Measurements from ENCODE around the gene HPDL. TPM values are rescaled to one million over a fixed set of nuclear protein-coding genes. Genes with fewer than 3 reads are reported as not detected.

HPDL gene
- total and polyA plus RNA-seq, 2 of the 4 experiments (the other 2 are of a cell fraction), result 0.54 to 1.1 TPM

- BruUV-seq (replicated peaks), result no TSS peak
These were observed 5.6 kb downstream of the HPDL start for GRCh38 chr1:45332346-45332720.

More at GRCh38 chr1:45332346-45332720, 5.6 kb downstream of the HPDL start:
- H3K27me3 ChIP-seq (ENCODE audit: control insufficient read depth, insufficient read depth, low read length), result no peaks in the 10 kb centered on the region
- H2AK5ac ChIP-seq (ENCODE audit: low read depth, low read length), result no peak overlapping the region
- H3K79me1 ChIP-seq (ENCODE audit: low read depth in 1 of 2, low read length in 2 of 2), result peaks cover 0 to 3% of the 10 kb centered on the region in 2 experiments; a peak in 1 of 4 replicates
- H3K27ac ChIP-seq (ENCODE audit: insufficient read depth, low read length), result no peak overlapping the region
- no peak overlapping the region for H3K9ac ChIP-seq (ENCODE audit: low read depth, low read length)
- H2AFZ ChIP-seq (replicated peaks; ENCODE audit: low read length, poor library complexity), result no peak overlapping the region
- H2AK9ac ChIP-seq (replicated peaks; ENCODE audit: low read depth, low read length, poor library complexity), result no peak overlapping the region
- CTCF ChIA-PET, result no interaction called here
- ATAC-seq (ENCODE audit: low read depth) (no peak), DNase-seq (no peak)
- intact Hi-C loops (cut with micrococcal nuclease) (no loop called here), in situ Hi-C loops (cut with MboI; ENCODE audit: low sequenced_read_pairs) (no loop called here), dilution Hi-C loops (cut with HindIII; ENCODE audit: low sequenced_read_pairs, unreplicated experiment) (no loop called here)
- H3K4ac ChIP-seq (ENCODE audit: low read depth, low read length), result no peak overlapping the region
- peaks cover 17% of the 10 kb centered on the region for H3K36me3 ChIP-seq (ENCODE audit: control insufficient read depth, insufficient read depth, low read length)
- no peak overlapping the region for H3K14ac ChIP-seq (replicated peaks; ENCODE audit: low read depth, low read length)
- no peak overlapping the region for H4K91ac ChIP-seq (ENCODE audit: insufficient read depth, low read depth, low read length)
- H2BK15ac ChIP-seq (ENCODE audit: low read depth, low read length), result no peak overlapping the region
- H3K9me3 ChIP-seq (ENCODE audit: control insufficient read depth, insufficient read depth, low read length), result no peaks in the 10 kb centered on the region
- no peaks in the 10 kb centered on the region for H3K4me1 ChIP-seq (ENCODE audit: control insufficient read depth, insufficient read depth, low read length)
- no peaks in the 10 kb centered on the region; the same call in 1 of the 2 replicates for H4K20me1 ChIP-seq (ENCODE audit: insufficient read depth, low read length)
- WGBS, 2 experiments (ENCODE audit: extremely low coverage in 2 of 2, insufficient read length in 1 of 2), result 100% methylated on average over 2 of the region's 10 CpGs; no CpG with 5 or more reads in 1 of the 2 experiments
- H2BK5ac ChIP-seq (ENCODE audit: low read depth, low read length, poor library complexity, severe bottlenecking), result no peak overlapping the region
- no peak overlapping the region for H2BK20ac ChIP-seq (ENCODE audit: low read depth, low read length)
- no peak overlapping the region for H3K23ac ChIP-seq (ENCODE audit: low read depth, low read length)
- no peak overlapping the region for H3K56ac ChIP-seq (ENCODE audit: extremely low read depth, insufficient read depth, low read length)
- no peak overlapping the region for H4K8ac ChIP-seq (ENCODE audit: low read depth in 2 of 2, low read length in 2 of 2)
- no peak overlapping the region for H2BK120ac ChIP-seq (ENCODE audit: low read depth, low read length)
- peaks cover 6% of the 10 kb centered on the region for H3K9me1 ChIP-seq (ENCODE audit: insufficient read depth, low read length)
- no peak overlapping the region for H3K4me3 ChIP-seq (ENCODE audit: insufficient read depth, low read depth, low read length)
- H3K18ac ChIP-seq (ENCODE audit: low read depth, low read length), result no peak overlapping the region
- no peak for TF ChIP-seq RAD21 (IDR thresholded peaks at IDR 0.05; ENCODE audit: low read length)
- H3K4me2 ChIP-seq (ENCODE audit: low read depth, low read length), result no peak overlapping the region
- no peak overlapping the region for H4K5ac ChIP-seq (ENCODE audit: low read depth, low read length)
- POLR2A ChIA-PET (ENCODE audit: unreplicated experiment), result no interaction called here

Data from IMR-90 (cell line).